ELF-1 (cell line): Measurements from ENCODE around the gene SGPL1.

Source experiments
- DNase-seq: peaks from one replicate; pipeline ENCODE4 v3.0.0-alpha.2; 2016; ENCODE audit warnings: low read depth, low spot score

Gene SGPL1

GRCh38 chr10:70921285-70921684 is 105.5 kb downstream of the SGPL1 start:
- DNase-seq = no peak

- no peak for DNase-seq
These were observed 107.9 kb downstream of the SGPL1 start for GRCh38 chr10:70923696-70924095.

- DNase-seq = peak; percentile 74
These were observed 109.9 kb downstream of the SGPL1 start for GRCh38 chr10:70925377-70926225.

- DNase-seq = no peak
These were observed 110.7 kb downstream of the SGPL1 start for GRCh38 chr10:70926226-70927000.

- no peak for DNase-seq
These were observed 111.6 kb downstream of the SGPL1 start for GRCh38 chr10:70927189-70927943.

- DNase-seq = no peak
These were observed 112.4 kb downstream of the SGPL1 start for GRCh38 chr10:70928140-70928539.

GRCh38 chr10:70930263-70931000 is 114.7 kb downstream of the SGPL1 start:
- no peak for DNase-seq
